Activated CD8-positive, alpha-beta T cell treated with anti-CD3 and anti-CD28 coated beads, Interleukin-2, amount 10 ng/mL, durations not matched to agents 7 days and 5 days (primary cell): ENCODE data around the gene AGAP1. TPM values are rescaled to one million over a fixed set of nuclear protein-coding genes. Genes with fewer than 3 reads are reported as not detected.
A peak's percentile ranks its signal among the peaks of the same experiment; 100 is the strongest.
"Not testable (repeated sequence)": the region's sequence is repeated elsewhere in the genome, so short reads cannot be mapped to it uniquely, and the experiment has no call there.

Experiments
- ATAC-seq: fragments of 150-1000 bp; cut with Tn5 transposase; one replicate; pipeline ENCODE4 v1.10.0; 2021; ENCODE audit warnings: moderate library complexity
- CTCF ChIA-PET: fragments of 350-600 bp; sonication (Branson Sonifier 250); formaldehyde crosslinking; loops from one replicate; lab custom pipeline; 2021; ENCODE audit warnings: antibody characterized with exemption; lab: Charles Lee
- POLR2A ChIA-PET: fragments of 350-600 bp; sonication (Branson Sonifier 250); formaldehyde crosslinking; loops from one replicate; lab custom pipeline; 2021; ENCODE audit warnings: antibody characterized with exemption; lab: Charles Lee
- DNase-seq: peaks from one replicate; pipeline ENCODE4 v3.0.0-alpha.2; 2020
- H3K27ac Mint-ChIP-seq: one replicate; pipeline ENCODE4 v1.8.0; 2021; ENCODE audit warnings: mild to moderate bottlenecking, mixed read lengths
- H3K27me3 Mint-ChIP-seq: one replicate; pipeline ENCODE4 v1.8.0; 2021; ENCODE audit warnings: low read depth, mixed read lengths
- H3K36me3 Mint-ChIP-seq: one replicate; pipeline ENCODE4 v1.8.0; 2021; ENCODE audit warnings: low read depth, mixed read lengths
- H3K4me1 Mint-ChIP-seq: one replicate; pipeline ENCODE4 v1.8.0; 2021; ENCODE audit warnings: low read depth, mixed read lengths
- H3K4me3 Mint-ChIP-seq: one replicate; pipeline ENCODE4 v1.8.0; 2021; ENCODE audit warnings: mild to moderate bottlenecking, mixed read lengths
- H3K9me3 Mint-ChIP-seq: one replicate; pipeline ENCODE4 v1.8.0; 2022; ENCODE audit warnings: mixed read lengths; ENCODE audit not compliant: insufficient read depth
- total RNA-seq, 2 experiments: library from RNA; stranded (reverse); gene quantifications; one replicate each; pipeline ENCODE4 v1.2.3, GENCODE V29; 2021

AGAP1 gene
- total RNA-seq, 2 experiments from 2014 or later = 0.82 to 1.3 TPM

- ATAC-seq, POLR2A ChIA-PET, H3K27me3 Mint-ChIP-seq, DNase-seq, CTCF ChIA-PET, H3K4me1 Mint-ChIP-seq, H3K36me3 Mint-ChIP-seq, H3K27ac Mint-ChIP-seq, H3K9me3 Mint-ChIP-seq, H3K4me3 Mint-ChIP-seq: not testable (repeated sequence)
Observed at GRCh38 chr2:235764478-235764877, 270.6 kb downstream of the AGAP1 start.

DNA sequence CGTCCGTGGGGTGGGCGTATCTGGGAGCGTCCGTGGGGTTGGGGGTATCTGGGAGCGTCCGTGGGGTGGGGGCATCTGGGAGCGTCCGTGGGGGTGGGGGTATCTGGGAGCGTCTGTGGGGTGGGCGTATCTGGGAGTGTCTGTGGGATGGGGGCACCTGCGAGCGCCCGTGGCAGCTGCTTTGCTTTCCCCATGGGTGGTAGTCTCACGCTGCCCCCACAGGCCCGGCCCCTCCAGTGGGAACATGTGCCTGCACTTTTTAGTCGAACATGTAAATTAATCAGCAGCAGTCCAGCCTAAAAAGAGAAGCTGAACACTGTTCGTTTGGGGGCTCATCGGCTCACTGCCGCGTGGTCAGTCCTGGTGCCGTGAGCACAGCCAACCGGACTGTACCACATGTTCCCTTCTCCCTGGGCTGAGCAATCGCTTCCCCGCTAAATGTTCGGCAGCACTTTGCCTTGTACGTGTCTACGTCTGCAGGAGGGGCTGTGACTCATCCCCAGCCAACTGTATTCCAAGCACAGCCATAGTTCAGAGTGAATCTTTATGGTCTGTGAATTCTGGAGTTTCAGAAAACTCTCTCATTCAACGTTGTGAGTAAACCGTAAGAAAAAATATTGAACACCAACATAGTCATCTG is 271.5 kb downstream of the AGAP1 start:
- Mint-ChIP-seq H3K4me3 (no peak overlapping the region), H3K27ac (no peak overlapping the region), H3K36me3 (no peaks in the 10 kb centered on the region), H3K4me1 (no peaks in the 10 kb centered on the region), H3K9me3 (no peaks in the 10 kb centered on the region), H3K27me3 (no peaks in the 10 kb centered on the region)
- DNase-seq (no peak), ATAC-seq (no peak)
- CTCF ChIA-PET = interaction anchor here (0.6 to 1.7 kb wide), 8 partner anchors 7 to 886 kb away, joined by 3 to 19 read pairs (median 5); no protein-coding TSS in a partner anchor
- POLR2A ChIA-PET = no interaction called here

DNA sequence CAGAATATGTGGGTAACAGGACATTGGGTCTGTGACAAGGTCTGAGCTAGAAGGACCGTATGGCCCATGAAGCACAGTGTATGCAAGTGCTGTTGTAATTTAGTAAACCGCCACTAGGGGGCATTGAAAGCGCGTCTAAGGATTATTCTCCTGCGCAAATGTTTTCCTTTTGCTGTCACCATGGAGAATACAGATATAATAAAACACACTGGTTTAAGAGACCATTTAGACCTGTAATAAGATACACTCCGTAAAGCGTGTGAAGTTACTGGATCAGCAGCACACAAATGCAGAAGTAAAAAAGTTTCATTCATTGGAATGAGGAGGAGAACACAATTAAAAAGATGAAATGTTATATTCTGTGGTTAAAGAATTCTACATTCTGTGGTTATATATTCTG is 272.4 kb downstream of the AGAP1 start:
- POLR2A ChIA-PET = no interaction called here
- Mint-ChIP-seq H3K27ac (no peak overlapping the region), H3K4me1 (no peaks in the 10 kb centered on the region), H3K4me3 (no peak overlapping the region), H3K27me3 (no peaks in the 10 kb centered on the region), H3K36me3 (no peaks in the 10 kb centered on the region), H3K9me3 (no peaks in the 10 kb centered on the region)
- CTCF ChIA-PET = interaction anchor here (0.6 to 1.7 kb wide), 10 partner anchors 8 to 885 kb away, joined by 3 to 19 read pairs (median 4); no protein-coding TSS in a partner anchor
- DNase-seq = peak; percentile 61
- ATAC-seq = peak; percentile 84

- Mint-ChIP-seq H3K4me1 (no peaks in the 10 kb centered on the region), H3K4me3 (no peak overlapping the region), H3K9me3 (no peaks in the 10 kb centered on the region), H3K27ac (no peak overlapping the region), H3K36me3 (no peaks in the 10 kb centered on the region), H3K27me3 (no peaks in the 10 kb centered on the region)
- ChIA-PET POLR2A (no interaction called here), CTCF (no interaction called here)
- DNase-seq (no peak), ATAC-seq (no peak)
Observed at GRCh38 chr2:235768606-235769005, 274.8 kb downstream of the AGAP1 start.

GRCh38 chr2:235769046-235769445 is 275.2 kb downstream of the AGAP1 start:
- no peak overlapping the region for H3K27ac Mint-ChIP-seq
- H3K4me1 Mint-ChIP-seq = no peaks in the 10 kb centered on the region
- DNase-seq (no peak), ATAC-seq (no peak)
- no peaks in the 10 kb centered on the region for H3K9me3 Mint-ChIP-seq
- ChIA-PET POLR2A (no interaction called here), CTCF (no interaction called here)
- no peaks in the 10 kb centered on the region for H3K27me3 Mint-ChIP-seq
- no peaks in the 10 kb centered on the region for H3K36me3 Mint-ChIP-seq
- H3K4me3 Mint-ChIP-seq = no peak overlapping the region

GRCh38 chr2:235770909-235771820 is 277.3 kb downstream of the AGAP1 start:
- ATAC-seq (no peak), DNase-seq (no peak)
- CTCF ChIA-PET = interaction anchor here (1.0 kb wide), 1 partner anchor 8 kb away, joined by 5 read pairs; no protein-coding TSS in a partner anchor
- H3K36me3 Mint-ChIP-seq = no peaks in the 10 kb centered on the region
- POLR2A ChIA-PET = no interaction called here
- H3K4me1 Mint-ChIP-seq = no peaks in the 10 kb centered on the region
- no peaks in the 10 kb centered on the region for H3K27me3 Mint-ChIP-seq
- H3K9me3 Mint-ChIP-seq = no peaks in the 10 kb centered on the region
- no peak overlapping the region for H3K4me3 Mint-ChIP-seq
- H3K27ac Mint-ChIP-seq = no peak overlapping the region

DNA sequence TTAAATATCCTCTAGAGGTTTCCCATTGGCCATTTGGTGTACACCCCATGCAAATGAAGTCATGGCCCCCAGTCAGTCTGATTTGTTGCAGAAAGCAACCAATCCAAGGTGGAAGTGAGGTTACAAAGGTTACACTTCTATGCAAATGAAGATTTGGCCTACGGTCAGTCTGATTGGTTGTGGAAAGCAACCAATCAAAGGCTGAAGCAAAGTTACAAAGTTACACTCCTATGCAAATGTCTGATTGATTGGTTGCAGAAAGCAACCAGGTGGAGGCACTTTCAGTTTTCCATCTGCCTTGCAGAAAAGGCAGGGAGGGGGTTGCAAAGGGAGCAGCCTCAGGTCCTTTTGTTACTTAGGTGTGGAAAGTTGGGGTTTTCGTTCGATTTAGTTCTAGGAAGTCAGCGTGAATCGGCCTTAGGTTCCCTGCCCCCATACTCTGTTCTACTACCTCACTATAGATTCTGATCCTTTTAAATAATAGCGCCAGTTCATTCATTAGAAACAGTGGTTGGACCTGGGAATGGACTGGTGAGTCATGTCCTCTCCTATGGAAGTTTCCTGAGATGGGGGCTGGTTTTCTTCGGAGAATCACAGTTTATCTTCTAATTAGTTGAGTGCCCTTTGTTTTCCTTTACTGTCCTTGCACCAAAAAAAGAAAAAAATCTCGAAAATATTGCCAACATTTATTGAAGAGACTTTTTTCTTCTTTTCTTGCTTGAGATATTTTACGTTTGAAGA is 279.5 kb downstream of the AGAP1 start:
- H3K36me3 Mint-ChIP-seq = no peaks in the 10 kb centered on the region
- no peak for ATAC-seq
- H3K27ac Mint-ChIP-seq = no peak overlapping the region
- POLR2A ChIA-PET = no interaction called here
- no peak overlapping the region for H3K4me3 Mint-ChIP-seq
- no peaks in the 10 kb centered on the region for H3K27me3 Mint-ChIP-seq
- no peaks in the 10 kb centered on the region for H3K9me3 Mint-ChIP-seq
- CTCF ChIA-PET = no interaction called here
- no peak for DNase-seq
- H3K4me1 Mint-ChIP-seq = no peaks in the 10 kb centered on the region

DNA sequence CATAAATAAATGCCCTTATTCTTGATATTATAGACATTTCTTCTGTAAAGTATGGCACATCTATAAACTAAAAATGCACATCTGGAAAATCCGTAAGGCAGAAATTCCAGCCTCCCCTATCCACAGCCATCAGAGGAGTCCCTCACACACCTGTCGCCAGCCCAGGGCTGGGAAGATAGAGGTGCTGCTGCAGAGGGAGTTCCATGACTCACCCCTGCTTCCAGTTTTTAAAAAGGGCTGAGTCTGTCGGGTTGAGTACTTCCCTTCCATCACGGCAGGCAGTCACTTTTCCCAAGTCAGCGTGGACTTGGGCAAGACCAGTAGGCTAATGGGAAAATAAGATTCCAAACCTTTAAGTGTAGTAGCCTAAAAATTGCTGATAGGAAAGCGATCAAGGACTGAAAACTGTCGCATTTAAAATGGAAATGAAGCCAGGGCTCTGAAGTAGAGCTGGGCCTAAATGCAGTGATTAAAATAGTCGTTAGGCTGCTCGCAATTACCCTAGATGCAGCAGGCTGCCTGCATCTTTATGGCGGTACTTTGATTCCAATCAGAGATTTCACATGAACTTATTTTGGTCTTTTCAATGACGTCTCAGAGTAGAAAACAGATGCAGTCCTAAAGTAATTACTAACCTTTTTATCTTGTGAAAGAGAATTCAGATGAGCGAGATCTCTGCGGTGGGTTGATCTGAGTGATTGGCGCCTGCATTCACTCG is 280.5 kb downstream of the AGAP1 start:
- POLR2A ChIA-PET = no interaction called here
- H3K36me3 Mint-ChIP-seq = no peaks in the 10 kb centered on the region
- H3K9me3 Mint-ChIP-seq = no peaks in the 10 kb centered on the region
- H3K4me3 Mint-ChIP-seq = no peak overlapping the region
- ATAC-seq = no peak
- no peaks in the 10 kb centered on the region for H3K4me1 Mint-ChIP-seq
- DNase-seq = no peak
- no peak overlapping the region for H3K27ac Mint-ChIP-seq
- CTCF ChIA-PET = no interaction called here
- no peaks in the 10 kb centered on the region for H3K27me3 Mint-ChIP-seq

DNA sequence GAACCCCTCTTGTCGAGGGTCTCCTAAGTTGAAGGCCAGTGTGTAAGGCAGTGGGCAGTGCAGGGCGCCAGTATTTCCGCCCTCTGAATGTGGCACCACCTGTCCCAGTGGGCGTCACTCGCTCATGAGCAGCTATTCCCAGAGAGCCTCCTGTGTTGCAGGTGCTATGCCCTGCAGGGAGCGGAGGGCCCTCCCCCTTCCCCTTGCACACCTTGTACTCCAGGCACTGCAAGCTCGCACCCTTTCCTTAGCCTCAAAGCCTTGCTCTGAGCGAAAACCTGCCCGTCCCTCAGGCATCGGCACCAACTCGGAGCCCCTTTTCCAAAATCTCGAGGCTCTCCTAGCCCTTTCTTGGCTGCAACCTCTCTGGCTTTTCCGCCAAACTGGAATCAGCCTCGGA is 282.7 kb downstream of the AGAP1 start:
- Mint-ChIP-seq H3K4me3 (no peak overlapping the region), H3K9me3 (no peaks in the 10 kb centered on the region), H3K27ac (no peak overlapping the region), H3K4me1 (no peaks in the 10 kb centered on the region), H3K27me3 (peaks cover 3% of the 10 kb centered on the region), H3K36me3 (no peaks in the 10 kb centered on the region)
- ChIA-PET POLR2A (no interaction called here), CTCF (no interaction called here)
- DNase-seq (no peak), ATAC-seq (no peak)

GRCh38 chr2:235779444-235779896 is 285.6 kb downstream of the AGAP1 start:
- H3K27me3 Mint-ChIP-seq = peaks cover 3% of the 10 kb centered on the region
- DNase-seq (peak; percentile 73), ATAC-seq (peak; percentile 74)
- no peaks in the 10 kb centered on the region for H3K36me3 Mint-ChIP-seq
- CTCF ChIA-PET = interaction anchor here (0.7 to 2.8 kb wide), 17 partner anchors 9 to 790 kb away, joined by 3 to 48 read pairs (median 4); partner anchors contain the start of gene ACKR3
- no peaks in the 10 kb centered on the region for H3K4me1 Mint-ChIP-seq
- no peak overlapping the region for H3K27ac Mint-ChIP-seq
- POLR2A ChIA-PET = interaction anchor here (0.6 kb wide), 1 partner anchor 404 kb away, joined by 3 read pairs; no protein-coding TSS in a partner anchor
- no peak overlapping the region for H3K4me3 Mint-ChIP-seq
- no peaks in the 10 kb centered on the region for H3K9me3 Mint-ChIP-seq

DNA sequence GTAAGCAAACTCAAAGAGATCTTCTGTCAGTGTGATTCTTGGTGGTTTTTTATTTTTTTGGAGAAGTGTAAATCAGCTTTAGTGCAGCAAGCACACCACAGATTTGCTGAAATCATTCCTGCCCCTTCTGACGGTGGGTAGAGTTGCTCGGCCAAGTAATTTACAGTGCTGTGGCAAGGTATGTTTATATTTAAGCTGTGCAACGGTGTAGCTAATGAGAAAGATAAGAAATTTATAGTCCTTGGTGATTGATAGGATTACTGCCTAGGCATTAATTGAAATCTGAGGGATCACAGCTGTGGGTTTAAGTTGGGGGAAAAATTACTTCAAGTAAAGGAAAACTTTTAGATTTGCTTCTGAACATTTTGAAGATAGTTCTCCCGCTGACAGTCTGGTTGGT is 286.6 kb downstream of the AGAP1 start:
- H3K4me1 Mint-ChIP-seq = no peaks in the 10 kb centered on the region
- ChIA-PET POLR2A (no interaction called here), CTCF (interaction anchor here (0.9 to 2.8 kb wide), 5 partner anchors 9 to 400 kb away, joined by 3 to 48 read pairs (median 17); no protein-coding TSS in a partner anchor)
- no peak overlapping the region for H3K27ac Mint-ChIP-seq
- ATAC-seq = no peak
- no peaks in the 10 kb centered on the region for H3K9me3 Mint-ChIP-seq
- peaks cover 3% of the 10 kb centered on the region for H3K27me3 Mint-ChIP-seq
- no peak overlapping the region for H3K4me3 Mint-ChIP-seq
- no peak for DNase-seq
- H3K36me3 Mint-ChIP-seq = no peaks in the 10 kb centered on the region
